Ishikawa (cell line): Measurements from ENCODE around the gene ZNF441.

Experiments used
- CEBPB ChIP-seq: IDR thresholded peaks from 2 replicates; pipeline ENCODE4 v1.6.1; 2012
- CREB1 ChIP-seq: IDR thresholded peaks from 2 replicates; pipeline ENCODE4 v1.6.1; 2012; ENCODE audit warnings: low read depth
- EGR1 ChIP-seq: IDR thresholded peaks from 2 replicates; pipeline ENCODE4 v1.6.1; 2012
- EP300 ChIP-seq: IDR thresholded peaks from 2 replicates; pipeline ENCODE4 v1.6.1; 2012; ENCODE audit warnings: borderline replicate concordance
- FOXM1 ChIP-seq: IDR thresholded peaks from 2 replicates; pipeline ENCODE4 v1.6.1; 2012; ENCODE audit warnings: low read depth, borderline replicate concordance
- MAX ChIP-seq: IDR thresholded peaks from 2 replicates; pipeline ENCODE4 v1.6.1; 2012
- NFIC ChIP-seq: IDR thresholded peaks from 2 replicates; pipeline ENCODE4 v1.6.1; 2012
- RAD21 ChIP-seq: IDR thresholded peaks from 2 replicates; pipeline ENCODE4 v1.6.1; 2012; ENCODE audit warnings: low read depth
- TAF1 ChIP-seq: IDR thresholded peaks from 2 replicates; pipeline ENCODE4 v1.6.1; 2012; ENCODE audit warnings: low read depth, mild to moderate bottlenecking
- TCF12 ChIP-seq: IDR thresholded peaks from 2 replicates; pipeline ENCODE4 v1.6.1; 2012; ENCODE audit warnings: low read depth
- TEAD4 ChIP-seq: IDR thresholded peaks from 2 replicates; pipeline ENCODE4 v1.6.1; 2012
- USF1 ChIP-seq: IDR thresholded peaks from 2 replicates; pipeline ENCODE4 v1.6.1; 2012
- YY1 ChIP-seq: IDR thresholded peaks from 2 replicates; pipeline ENCODE4 v1.6.1; 2012; ENCODE audit warnings: low read depth
- ZBTB7A ChIP-seq: IDR thresholded peaks from 2 replicates; pipeline ENCODE4 v1.6.1; 2012; ENCODE audit warnings: low read depth
- TF ChIP-seq, protein P1 (sequence below): IDR thresholded peaks from 2 replicates; pipeline ENCODE4 v1.6.1; 2012; ENCODE audit warnings: low read depth, mild to moderate bottlenecking

Gene ZNF441

DNA sequence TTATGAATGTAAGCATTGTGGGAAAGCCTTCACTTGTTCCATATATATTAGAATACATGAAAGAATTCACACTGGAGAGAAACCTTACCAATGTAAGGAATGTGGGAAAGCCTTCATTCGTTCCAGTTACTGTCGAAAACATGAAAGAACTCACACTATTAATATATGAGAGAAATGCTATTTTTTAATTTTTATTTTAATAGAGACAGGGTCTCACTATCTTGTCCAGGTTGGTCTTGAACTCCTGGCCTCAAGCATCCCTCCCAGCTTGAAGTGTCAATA lies 40.2 kb downstream of the ZNF441 start:
- TF ChIP-seq CEBPB: no peak
- no peak for TF ChIP-seq TEAD4

DNA sequence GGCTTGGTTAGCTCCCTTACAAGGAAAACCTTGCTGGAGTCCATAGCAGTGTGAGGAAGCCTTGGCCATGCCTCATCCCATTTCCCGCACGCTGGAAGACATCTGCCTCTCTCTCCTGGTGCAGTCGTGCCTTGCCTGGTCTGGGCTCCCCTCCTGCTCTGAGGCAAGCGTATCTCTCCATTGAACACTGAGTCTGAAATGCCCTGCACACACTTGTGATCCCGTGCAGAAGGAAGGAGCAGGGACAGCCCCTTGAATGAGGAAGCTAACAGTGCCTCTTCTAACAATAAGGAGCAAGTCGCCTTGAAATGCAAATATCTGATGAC lies 46.9 kb downstream of the ZNF441 start:
- TF ChIP-seq CEBPB: no peak
- TF ChIP-seq, protein P1, sequence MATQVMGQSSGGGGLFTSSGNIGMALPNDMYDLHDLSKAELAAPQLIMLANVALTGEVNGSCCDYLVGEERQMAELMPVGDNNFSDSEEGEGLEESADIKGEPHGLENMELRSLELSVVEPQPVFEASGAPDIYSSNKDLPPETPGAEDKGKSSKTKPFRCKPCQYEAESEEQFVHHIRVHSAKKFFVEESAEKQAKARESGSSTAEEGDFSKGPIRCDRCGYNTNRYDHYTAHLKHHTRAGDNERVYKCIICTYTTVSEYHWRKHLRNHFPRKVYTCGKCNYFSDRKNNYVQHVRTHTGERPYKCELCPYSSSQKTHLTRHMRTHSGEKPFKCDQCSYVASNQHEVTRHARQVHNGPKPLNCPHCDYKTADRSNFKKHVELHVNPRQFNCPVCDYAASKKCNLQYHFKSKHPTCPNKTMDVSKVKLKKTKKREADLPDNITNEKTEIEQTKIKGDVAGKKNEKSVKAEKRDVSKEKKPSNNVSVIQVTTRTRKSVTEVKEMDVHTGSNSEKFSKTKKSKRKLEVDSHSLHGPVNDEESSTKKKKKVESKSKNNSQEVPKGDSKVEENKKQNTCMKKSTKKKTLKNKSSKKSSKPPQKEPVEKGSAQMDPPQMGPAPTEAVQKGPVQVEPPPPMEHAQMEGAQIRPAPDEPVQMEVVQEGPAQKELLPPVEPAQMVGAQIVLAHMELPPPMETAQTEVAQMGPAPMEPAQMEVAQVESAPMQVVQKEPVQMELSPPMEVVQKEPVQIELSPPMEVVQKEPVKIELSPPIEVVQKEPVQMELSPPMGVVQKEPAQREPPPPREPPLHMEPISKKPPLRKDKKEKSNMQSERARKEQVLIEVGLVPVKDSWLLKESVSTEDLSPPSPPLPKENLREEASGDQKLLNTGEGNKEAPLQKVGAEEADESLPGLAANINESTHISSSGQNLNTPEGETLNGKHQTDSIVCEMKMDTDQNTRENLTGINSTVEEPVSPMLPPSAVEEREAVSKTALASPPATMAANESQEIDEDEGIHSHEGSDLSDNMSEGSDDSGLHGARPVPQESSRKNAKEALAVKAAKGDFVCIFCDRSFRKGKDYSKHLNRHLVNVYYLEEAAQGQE: no peak
- no peak for TF ChIP-seq TCF12
- TF ChIP-seq NFIC: no peak
- no peak for TF ChIP-seq EGR1
- TF ChIP-seq CREB1: no peak
- no peak for TF ChIP-seq RAD21
- TF ChIP-seq TEAD4: no peak
- TF ChIP-seq MAX: no peak

GRCh38 chr19:11814029-11814699 lies 47.4 kb downstream of the ZNF441 start, which contains the start of gene ZNF440:
Gene ZNF440, plus strand, starts transcription at chr19:11814273. Its CDS starts 175 bp downstream, at chr19:11814448.
- TF ChIP-seq NFIC (no peak), EGR1 (no peak), ZBTB7A (peak; percentile 76; the same call in 1 of the 2 replicates), FOXM1 (no peak), YY1 (peak; percentile 77), CEBPB (no peak), TCF12 (peak; percentile 16; the same call in 1 of the 2 replicates), RAD21 (no peak), TEAD4 (no peak), EP300 (no peak), CREB1 (no peak), TAF1 (peak; percentile 94), MAX (peak; percentile 12; the same call in 1 of the 2 replicates), USF1 (no peak)
- TF ChIP-seq, protein P1: no peak

DNA sequence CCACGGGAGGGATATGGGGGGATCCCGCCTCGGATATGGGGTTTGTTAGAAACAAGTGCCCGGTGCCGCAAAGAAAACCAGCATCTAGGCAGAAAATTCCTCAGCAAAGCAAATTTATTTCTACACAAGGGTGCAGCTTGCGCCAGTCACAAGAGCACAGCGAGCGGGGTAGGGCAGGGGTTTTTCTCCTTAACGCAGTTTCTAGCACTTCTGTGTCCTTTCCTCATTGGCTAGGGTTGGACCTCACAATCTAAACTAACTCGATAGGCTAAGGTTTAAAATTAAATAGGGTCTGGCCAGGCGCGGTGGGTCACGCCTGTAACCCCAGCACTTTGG lies 47.9 kb downstream of the ZNF441 start:
- TF ChIP-seq TEAD4 (no peak), ZBTB7A (0 out of 2 replicates have a peak, but pooled peaks have one; percentile 3)

DNA sequence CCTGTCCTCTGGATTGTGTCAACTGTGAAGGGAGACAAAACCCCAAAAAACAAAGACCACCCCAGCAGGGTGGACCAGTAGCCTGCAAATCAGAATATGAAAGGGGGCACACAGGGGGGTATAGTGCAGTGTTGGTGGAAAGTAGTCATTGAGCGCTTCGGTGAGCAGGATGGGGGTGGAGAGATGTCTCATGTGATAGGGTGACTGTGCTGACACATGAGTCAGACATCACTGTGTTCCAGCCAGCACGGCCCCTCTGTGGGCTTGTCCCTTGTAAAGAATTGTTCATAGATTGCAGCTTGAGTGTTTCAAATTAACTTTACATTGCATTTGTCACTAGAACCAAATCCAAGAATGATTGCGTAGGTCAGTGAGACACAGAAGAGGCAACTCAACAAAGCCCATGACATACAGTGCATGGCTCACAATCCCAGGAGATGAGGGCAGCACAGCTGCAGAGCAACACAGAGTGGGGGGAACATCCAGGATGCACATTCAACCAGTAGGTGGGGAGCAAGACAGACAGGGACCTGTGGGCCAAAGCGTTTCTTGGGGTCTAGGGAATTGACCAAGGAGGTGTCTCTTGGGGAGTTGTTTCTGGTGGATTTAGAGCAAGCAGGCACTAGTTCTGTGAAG lies 54.8 kb downstream of the ZNF441 start:
- TF ChIP-seq TCF12 (no peak), RAD21 (no peak), USF1 (no peak), TEAD4 (no peak), EP300 (no peak), FOXM1 (no peak), TAF1 (no peak), MAX (no peak), NFIC (no peak), CEBPB (no peak), ZBTB7A (no peak), EGR1 (no peak), CREB1 (no peak), YY1 (no peak)
- TF ChIP-seq, protein P1: no peak
